Measurements from ENCODE around the gene GADL1.

The GADL1 gene

GRCh38 chr3:30676424-30677346, 217.8 kb downstream of the GADL1 start:
- peaks cover 86% of the 10 kb centered on the region for H3K36me3 ChIP-seq (ENCODE audit: insufficient read depth, low read length)
- H3K27me3 ChIP-seq (ENCODE audit: insufficient read depth, low read length) = no peaks in the 10 kb centered on the region
- H3K4me1 ChIP-seq (ENCODE audit: insufficient read depth, low read length, severe bottlenecking) = no peaks in the 10 kb centered on the region
- no peak overlapping the region for H2AFZ ChIP-seq (ENCODE audit: low read length)
- no peak overlapping the region for H3K27ac ChIP-seq (ENCODE audit: low read depth, low read length, poor library complexity, severe bottlenecking)
- no peaks in the 10 kb centered on the region for H4K20me1 ChIP-seq (ENCODE audit: insufficient read depth, low read length)
- TF ChIP-seq CTCF (IDR thresholded peaks at IDR 0.05; ENCODE audit: low read length) = no peak
- TF ChIP-seq EZH2 (IDR thresholded peaks at IDR 0.05; ENCODE audit: borderline replicate concordance, low read length) = no peak
- no peak overlapping the region for H3K4me2 ChIP-seq (ENCODE audit: low read length)
- H3K79me2 ChIP-seq (ENCODE audit: insufficient read depth, low read length) = no peaks in the 10 kb centered on the region
- no peak overlapping the region for H3K9ac ChIP-seq (ENCODE audit: low read length)
- H3K9me2 ChIP-seq (ENCODE audit: low read depth, low read length) = no peaks in the 10 kb centered on the region
- no peak overlapping the region for H3K4me3 ChIP-seq (ENCODE audit: low read depth, low read length, poor library complexity, severe bottlenecking)
- no peaks in the 10 kb centered on the region for H3K9me3 ChIP-seq (ENCODE audit: low read length)
- no peaks in the 10 kb centered on the region for H3F3A ChIP-seq (ENCODE audit: insufficient read depth, low read length)

All from OCI-LY1 (cell line).